MCF 10A (cell line): Measurements from ENCODE around the gene NEK10. TPM values are rescaled to one million over a fixed set of nuclear protein-coding genes. Genes with fewer than 3 reads are reported as not detected.

Experiments used
- BruUV-seq: library from RNA; stranded (reverse); fragments of 400-500 nt; replicated peaks from 2 replicates; lab custom pipeline; 2021; lab: Mats Ljungman, UMichigan
- CTCF ChIA-PET: fragments of 300-600 bp; sonication (Branson Sonifier 250); formaldehyde crosslinking; extraction: SDS; loops from one replicate; lab custom pipeline; 2021; ENCODE audit warnings: antibody characterized with exemption, inconsistent platforms; lab: Yijun Ruan, JAX
- POLR2A ChIA-PET: fragments of 300-600, 350-650 bp; sonication (Branson Sonifier 250); formaldehyde crosslinking; extraction: SDS; loops from one replicate; lab custom pipeline; 2020; ENCODE audit warnings: antibody characterized with exemption, inconsistent platforms; lab: Yijun Ruan, JAX
- DNase-seq: peaks from one replicate; pipeline ENCODE4 v3.0.0-alpha.2; 2018; ENCODE audit not compliant: unreplicated experiment
- H3K27ac Mint-ChIP-seq: one replicate; pipeline ENCODE4 v1.8.0; 2022; ENCODE audit warnings: mild to moderate bottlenecking, low read depth, mixed read lengths; ENCODE audit not compliant: unreplicated experiment
- H3K27me3 Mint-ChIP-seq: one replicate; pipeline ENCODE4 v1.8.0; 2022; ENCODE audit warnings: mixed read lengths; ENCODE audit not compliant: insufficient read depth, unreplicated experiment
- H3K36me3 Mint-ChIP-seq: one replicate; pipeline ENCODE4 v1.8.0; 2022; ENCODE audit warnings: mild to moderate bottlenecking, moderate library complexity, mixed read lengths; ENCODE audit not compliant: insufficient read depth, unreplicated experiment
- H3K4me1 Mint-ChIP-seq: one replicate; pipeline ENCODE4 v1.8.0; 2022; ENCODE audit warnings: mixed read lengths; ENCODE audit not compliant: insufficient read depth, unreplicated experiment
- H3K4me3 Mint-ChIP-seq: one replicate; pipeline ENCODE4 v1.8.0; 2022; ENCODE audit warnings: mild to moderate bottlenecking, moderate library complexity, mixed read lengths; ENCODE audit not compliant: unreplicated experiment
- H3K9me3 Mint-ChIP-seq: one replicate; pipeline ENCODE4 v1.8.0; 2022; ENCODE audit warnings: mixed read lengths; ENCODE audit not compliant: unreplicated experiment
- CTCF ChIP-seq: fragments of 200-600 bp; IDR thresholded peaks from one replicate; pipeline ENCODE4 v1.8.0; 2022; ENCODE audit warnings: antibody characterized with exemption, mild to moderate bottlenecking; ENCODE audit not compliant: unreplicated experiment
- intact Hi-C: fragments of 100-400 bp; cut with micrococcal nuclease; formaldehyde crosslinking; loops from 2 replicates; pipeline ENCODE4 v1.14.1; 2022
- total RNA-seq: library from RNA; stranded (reverse); gene quantifications from 2 replicates; pipeline ENCODE4 v1.2.3, GENCODE V29; 2022

Gene NEK10
- total RNA-seq, 1 experiment from 2014 or later: 0.44 TPM

- H3K36me3 Mint-ChIP-seq: no peaks in the 10 kb centered on the region
- H3K27ac Mint-ChIP-seq: no peak overlapping the region
- DNase-seq: peak; percentile 76
- H3K4me1 Mint-ChIP-seq: peaks cover 29% of the 10 kb centered on the region
- peak; percentile 44 for TF ChIP-seq CTCF
- ChIA-PET POLR2A (interaction anchor here (0.6 to 1.5 kb wide), 4 partner anchors 12 to 109 kb away, joined by 3 to 5 read pairs (median 4); partner anchors contain the start of gene NEK10), CTCF (interaction anchor here (0.6 to 1.1 kb wide), 2 partner anchors 45 to 97 kb away, joined by 3 to 4 read pairs; no protein-coding TSS in a partner anchor)
- no TSS peak for BruUV-seq
- no peak overlapping the region for H3K4me3 Mint-ChIP-seq
- intact Hi-C loops: loop anchor here (1.0 kb wide), 2 partner anchors 110 to 324 kb away; no protein-coding TSS in a partner anchor
- no peaks in the 10 kb centered on the region for H3K27me3 Mint-ChIP-seq
- no peaks in the 10 kb centered on the region for H3K9me3 Mint-ChIP-seq
These were observed 11.4 kb downstream of the NEK10 start for GRCh38 chr3:27357665-27358258.

- no peaks in the 10 kb centered on the region for H3K9me3 Mint-ChIP-seq
- ChIA-PET POLR2A (no interaction called here), CTCF (interaction anchor here (0.7 kb wide), 1 partner anchor 13 kb away, joined by 3 read pairs; no protein-coding TSS in a partner anchor)
- no peak for TF ChIP-seq CTCF
- peaks cover 29% of the 10 kb centered on the region for H3K4me1 Mint-ChIP-seq
- H3K36me3 Mint-ChIP-seq: no peaks in the 10 kb centered on the region
- H3K27ac Mint-ChIP-seq: no peak overlapping the region
- no peak overlapping the region for H3K4me3 Mint-ChIP-seq
- no peaks in the 10 kb centered on the region for H3K27me3 Mint-ChIP-seq
- DNase-seq: peak; percentile 16
- no TSS peak for BruUV-seq
- intact Hi-C loops: loop anchor here (1.0 kb wide), 2 partner anchors 110 to 324 kb away; no protein-coding TSS in a partner anchor
These were observed 12.2 kb downstream of the NEK10 start for GRCh38 chr3:27356976-27357375.

- H3K4me3 Mint-ChIP-seq: no peak overlapping the region
- CTCF ChIA-PET: interaction anchor here (0.7 to 2.3 kb wide), 7 partner anchors 9 to 220 kb away, joined by 3 to 7 read pairs (median 4); partner anchors contain the start of gene NEK10
These were observed 14.5 kb downstream of the NEK10 start for GRCh38 chr3:27354588-27355203.

More at GRCh38 chr3:27354588-27355203, 14.5 kb downstream of the NEK10 start:
- Mint-ChIP-seq H3K36me3 (no peaks in the 10 kb centered on the region), H3K9me3 (no peaks in the 10 kb centered on the region), H3K4me1 (peaks cover 16% of the 10 kb centered on the region), H3K27ac (no peak overlapping the region), H3K27me3 (no peaks in the 10 kb centered on the region)
- POLR2A ChIA-PET: interaction anchor here (0.7 to 2.0 kb wide), 11 partner anchors 9 to 327 kb away, joined by 3 to 16 read pairs (median 5); partner anchors contain the start of gene NEK10
- TF ChIP-seq CTCF: no peak
- intact Hi-C loops: loop anchor here (5.0 kb wide), 1 partner anchor 222 kb away; no protein-coding TSS in a partner anchor
- DNase-seq: no peak
- no TSS peak for BruUV-seq
